Measurements from ENCODE around the gene HNRNPM.

DNA sequence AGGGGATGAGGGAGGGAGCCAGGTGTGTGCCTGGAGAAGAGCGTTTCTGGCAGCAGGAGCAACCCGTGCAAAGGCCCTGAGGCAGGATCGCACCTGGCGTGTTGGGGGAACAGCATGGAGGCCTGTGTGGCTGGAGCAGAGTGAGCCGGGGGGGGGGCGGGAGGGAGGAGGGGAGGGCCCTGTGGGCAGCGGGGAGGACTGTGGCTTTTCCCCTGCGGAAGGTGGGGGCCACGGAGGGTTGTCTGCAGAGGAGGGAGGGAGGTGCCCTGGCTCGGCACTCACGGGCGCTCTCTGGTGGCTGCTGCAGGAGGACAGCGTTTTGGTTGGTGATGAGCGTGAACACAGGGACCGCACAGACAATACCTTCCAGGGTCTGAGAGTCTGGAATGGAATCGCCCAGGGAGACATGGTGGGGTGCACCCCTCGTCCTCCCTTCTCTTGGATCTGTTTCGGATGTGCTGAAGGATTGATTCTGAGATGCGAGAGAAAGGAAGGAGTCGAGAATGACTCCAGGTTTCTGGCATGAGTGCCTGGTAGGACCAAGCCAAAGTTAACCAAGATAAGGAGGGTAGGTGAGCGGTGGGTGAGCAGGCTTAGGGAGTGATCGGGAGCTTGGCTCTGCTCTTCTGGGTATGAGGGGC is 48.1 kb upstream of the HNRNPM start:
- TF ChIP-seq, protein P1, sequence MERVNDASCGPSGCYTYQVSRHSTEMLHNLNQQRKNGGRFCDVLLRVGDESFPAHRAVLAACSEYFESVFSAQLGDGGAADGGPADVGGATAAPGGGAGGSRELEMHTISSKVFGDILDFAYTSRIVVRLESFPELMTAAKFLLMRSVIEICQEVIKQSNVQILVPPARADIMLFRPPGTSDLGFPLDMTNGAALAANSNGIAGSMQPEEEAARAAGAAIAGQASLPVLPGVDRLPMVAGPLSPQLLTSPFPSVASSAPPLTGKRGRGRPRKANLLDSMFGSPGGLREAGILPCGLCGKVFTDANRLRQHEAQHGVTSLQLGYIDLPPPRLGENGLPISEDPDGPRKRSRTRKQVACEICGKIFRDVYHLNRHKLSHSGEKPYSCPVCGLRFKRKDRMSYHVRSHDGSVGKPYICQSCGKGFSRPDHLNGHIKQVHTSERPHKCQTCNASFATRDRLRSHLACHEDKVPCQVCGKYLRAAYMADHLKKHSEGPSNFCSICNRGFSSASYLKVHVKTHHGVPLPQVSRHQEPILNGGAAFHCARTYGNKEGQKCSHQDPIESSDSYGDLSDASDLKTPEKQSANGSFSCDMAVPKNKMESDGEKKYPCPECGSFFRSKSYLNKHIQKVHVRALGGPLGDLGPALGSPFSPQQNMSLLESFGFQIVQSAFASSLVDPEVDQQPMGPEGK (CRISPR knock-in tag; IDR thresholded peaks at IDR 0.05; ENCODE audit: borderline replicate concordance): no peak
- TF ChIP-seq RARB (CRISPR knock-in tag; IDR thresholded peaks at IDR 0.05): no peak
- TF ChIP-seq, protein P2, sequence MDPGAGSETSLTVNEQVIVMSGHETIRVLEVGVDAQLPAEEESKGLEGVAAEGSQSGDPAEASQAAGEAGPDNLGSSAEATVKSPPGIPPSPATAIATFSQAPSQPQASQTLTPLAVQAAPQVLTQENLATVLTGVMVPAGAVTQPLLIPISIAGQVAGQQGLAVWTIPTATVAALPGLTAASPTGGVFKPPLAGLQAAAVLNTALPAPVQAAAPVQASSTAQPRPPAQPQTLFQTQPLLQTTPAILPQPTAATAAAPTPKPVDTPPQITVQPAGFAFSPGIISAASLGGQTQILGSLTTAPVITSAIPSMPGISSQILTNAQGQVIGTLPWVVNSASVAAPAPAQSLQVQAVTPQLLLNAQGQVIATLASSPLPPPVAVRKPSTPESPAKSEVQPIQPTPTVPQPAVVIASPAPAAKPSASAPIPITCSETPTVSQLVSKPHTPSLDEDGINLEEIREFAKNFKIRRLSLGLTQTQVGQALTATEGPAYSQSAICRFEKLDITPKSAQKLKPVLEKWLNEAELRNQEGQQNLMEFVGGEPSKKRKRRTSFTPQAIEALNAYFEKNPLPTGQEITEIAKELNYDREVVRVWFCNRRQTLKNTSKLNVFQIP (CRISPR knock-in tag; IDR thresholded peaks at IDR 0.05; ENCODE audit: borderline replicate concordance, low read depth): no peak
- no peak for TF ChIP-seq ARNTL (CRISPR knock-in tag; IDR thresholded peaks at IDR 0.05; ENCODE audit: borderline replicate concordance, low read depth)

Measured in SK-N-SH treated with all-trans-retinoic acid at 6 μM for 48 hours (cell line).